HTR-8/SVneo (cell line): ENCODE data around the gene SF3B1.
"Not testable (repeated sequence)": the region's sequence is repeated elsewhere in the genome, so short reads cannot be mapped to it uniquely, and the experiment has no call there.

Source experiments
- DNase-seq: peaks from one replicate; pipeline ENCODE4 v3.0.0; 2011; ENCODE audit warnings: low spot score, mixed read lengths; ENCODE audit not compliant: insufficient read length
- FAIRE-seq: peaks from 2 replicates; lab custom pipeline; 2011; peaks lifted over from hg19 to GRCh38; lab: Jason Lieb, UNC

Gene SF3B1

GRCh38 chr2:197387179-197387578 is 47.6 kb downstream of the SF3B1 start:
- FAIRE-seq, result no peak
- no peak for DNase-seq

GRCh38 chr2:197386242-197386641 is 48.6 kb downstream of the SF3B1 start:
- DNase-seq (no peak), FAIRE-seq (no peak)

- FAIRE-seq (no peak), DNase-seq (no peak)
Measured at GRCh38 chr2:197383825-197384224, 51.0 kb downstream of the SF3B1 start.

- DNase-seq, result no peak
- no peak for FAIRE-seq
Measured at GRCh38 chr2:197381641-197382040, 53.2 kb downstream of the SF3B1 start.

- not testable (repeated sequence) for DNase-seq, FAIRE-seq
Measured at GRCh38 chr2:197379918-197380309, 54.9 kb downstream of the SF3B1 start.

GRCh38 chr2:197379308-197379917 is 55.4 kb downstream of the SF3B1 start:
- not testable (repeated sequence) for FAIRE-seq, DNase-seq

GRCh38 chr2:197378494-197379307 is 56.1 kb downstream of the SF3B1 start:
- FAIRE-seq (no peak), DNase-seq (peak; percentile 49)

GRCh38 chr2:197378086-197378485 is 56.7 kb downstream of the SF3B1 start:
- FAIRE-seq (no peak), DNase-seq (no peak)

- FAIRE-seq (no peak), DNase-seq (no peak)
Measured at GRCh38 chr2:197377670-197378069, 57.2 kb downstream of the SF3B1 start.

GRCh38 chr2:197372592-197372991 is 62.2 kb downstream of the SF3B1 start:
- no peak for DNase-seq
- FAIRE-seq, result no peak

GRCh38 chr2:197370664-197371063 is 64.2 kb downstream of the SF3B1 start:
- not testable (repeated sequence) for FAIRE-seq

GRCh38 chr2:197369933-197370320 is 64.9 kb downstream of the SF3B1 start:
- no peak for FAIRE-seq
- no peak for DNase-seq

More at GRCh38 chr2:197370664-197371063, 64.2 kb downstream of the SF3B1 start:
- not testable (repeated sequence) for DNase-seq

GRCh38 chr2:197369228-197369932 is 65.4 kb downstream of the SF3B1 start:
- no peak for FAIRE-seq

GRCh38 chr2:197368412-197368811 is 66.4 kb downstream of the SF3B1 start:
- FAIRE-seq (no peak), DNase-seq (no peak)

More at GRCh38 chr2:197369228-197369932, 65.4 kb downstream of the SF3B1 start:
- DNase-seq, result no peak

- peak; percentile 16 for FAIRE-seq
- no peak for DNase-seq
Measured at GRCh38 chr2:197363998-197364397, 70.8 kb downstream of the SF3B1 start.

- DNase-seq, result no peak
- no peak for FAIRE-seq
Measured at GRCh38 chr2:197360744-197361156, 74.1 kb downstream of the SF3B1 start.

GRCh38 chr2:197359859-197360258 is 75.0 kb downstream of the SF3B1 start:
- DNase-seq (no peak), FAIRE-seq (no peak)

- FAIRE-seq, result no peak
- DNase-seq, result no peak
Measured at GRCh38 chr2:197358931-197359330, 75.9 kb downstream of the SF3B1 start.

- FAIRE-seq, result no peak
- no peak for DNase-seq
Measured at GRCh38 chr2:197357986-197358385, 76.8 kb downstream of the SF3B1 start.

- DNase-seq (no peak), FAIRE-seq (no peak)
Measured at GRCh38 chr2:197356136-197356535, 78.7 kb downstream of the SF3B1 start.

- no peak for FAIRE-seq
- DNase-seq, result no peak
Measured at GRCh38 chr2:197354169-197354558, 80.7 kb downstream of the SF3B1 start.
